Karpas-422 (cell line): ENCODE results near the gene DTD1. TPM values are rescaled to one million over a fixed set of nuclear protein-coding genes. Genes with fewer than 3 reads are reported as not detected.
"Not testable (repeated sequence)": the region's sequence is repeated elsewhere in the genome, so short reads cannot be mapped to it uniquely, and the experiment has no call there.

Experiments used
- DNase-seq: peaks from one replicate; pipeline ENCODE4 v3.0.0-alpha.2; 2015
- H2AFZ ChIP-seq: fragments of 200-600 bp; sonication (generic); 2 replicates; pipeline ENCODE4 v1.6.1; 2014; ENCODE audit warnings: antibody characterized with exemption, low read length, mixed read lengths
- H3K27ac ChIP-seq: fragments of 200-600 bp; sonication (generic); 2 replicates; pipeline ENCODE4 v1.5.1; 2014; ENCODE audit warnings: mild to moderate bottlenecking, low read length, moderate library complexity
- H3K27me3 ChIP-seq: fragments of 200-600 bp; sonication (generic); 2 replicates; pipeline ENCODE4 v1.6.1; 2014; ENCODE audit warnings: low read length, mixed read lengths
- H3K36me3 ChIP-seq: fragments of 200-600 bp; sonication (generic); 2 replicates; pipeline ENCODE4 v1.6.1; 2014; ENCODE audit warnings: low read length, mixed read lengths; ENCODE audit not compliant: insufficient read depth
- H3K4me1 ChIP-seq: fragments of 200-600 bp; sonication (generic); 2 replicates; pipeline ENCODE4 v1.6.1; 2014; ENCODE audit warnings: mild to moderate bottlenecking, low read length, mixed read lengths
- H3K4me2 ChIP-seq: fragments of 200-600 bp; sonication (generic); 2 replicates; pipeline ENCODE4 v1.6.1; 2014; ENCODE audit warnings: low read length, low read depth, mild to moderate bottlenecking; ENCODE audit not compliant: poor library complexity, severe bottlenecking
- H3K4me3 ChIP-seq: fragments of 200-600 bp; sonication (generic); 2 replicates; pipeline ENCODE4 v1.5.1; 2014; ENCODE audit warnings: mild to moderate bottlenecking, antibody characterized with exemption, low read length, mixed read lengths
- H3K79me2 ChIP-seq: fragments of 200-600 bp; sonication (generic); 2 replicates; pipeline ENCODE4 v1.6.1; 2014; ENCODE audit warnings: mild to moderate bottlenecking, low read length, mixed read lengths
- H3K9ac ChIP-seq: fragments of 200-600 bp; sonication (generic); 2 replicates; pipeline ENCODE4 v1.6.0; 2014; ENCODE audit warnings: low read length
- H3K9me2 ChIP-seq: fragments of 200-600 bp; sonication (generic), shearing (Covaris generic); replicated peaks from 2 replicates; pipeline ENCODE4 v1.6.0; 2014; ENCODE audit warnings: mild to moderate bottlenecking, low read length, moderate library complexity; ENCODE audit not compliant: insufficient read depth
- H3K9me3 ChIP-seq: fragments of 300-700, 200-600 bp; sonication (generic); 2 replicates; pipeline ENCODE4 v1.6.1; 2014; ENCODE audit warnings: low read length, mixed read lengths
- H4K20me1 ChIP-seq: fragments of 200-600 bp; sonication (generic); 2 replicates; pipeline ENCODE4 v1.6.1; 2014; ENCODE audit warnings: mild to moderate bottlenecking, antibody characterized with exemption, low read length, low read depth; ENCODE audit not compliant: insufficient read depth
- total RNA-seq: library from RNA; depleted of rRNA; stranded (reverse); fragments of >200 nt; shearing (Covaris generic); gene quantifications from 2 replicates; pipeline ENCODE4 v1.2.3, GENCODE V29; 2014; ENCODE audit warnings: low replicate concordance

Gene DTD1
- total RNA-seq, 1 experiment from 2014 or later = 84.9 TPM

DNA sequence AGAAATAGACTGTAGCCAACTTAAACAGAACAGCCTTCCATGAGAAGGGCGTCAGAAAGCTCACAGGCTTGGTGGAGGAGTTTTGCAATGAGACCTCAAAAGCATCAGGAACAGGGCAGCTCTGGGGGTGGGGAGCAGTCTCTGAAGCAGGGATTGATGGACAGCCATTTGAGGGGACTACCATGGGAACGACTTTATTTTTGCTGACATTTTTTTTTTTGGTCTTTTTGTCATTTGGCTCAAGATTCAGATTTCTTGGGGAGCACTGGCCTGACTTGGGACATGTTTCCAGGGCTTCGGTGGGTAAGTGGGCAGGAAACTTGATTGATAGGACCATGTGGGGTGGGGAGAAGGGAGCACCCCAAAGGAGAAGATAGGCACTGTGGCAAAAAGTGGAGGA, 193.7 kb downstream of the DTD1 start:
- no peaks in the 10 kb centered on the region for H3K4me1 ChIP-seq
- H3K27me3 ChIP-seq = no peaks in the 10 kb centered on the region
- H3K4me2 ChIP-seq = no peak overlapping the region
- no peak overlapping the region for H3K27ac ChIP-seq
- H3K4me3 ChIP-seq = no peak overlapping the region
- no peaks in the 10 kb centered on the region for H4K20me1 ChIP-seq
- H3K9me3 ChIP-seq = no peaks in the 10 kb centered on the region
- H3K36me3 ChIP-seq = no peaks in the 10 kb centered on the region
- no peak for DNase-seq
- H3K79me2 ChIP-seq = no peaks in the 10 kb centered on the region
- no peaks in the 10 kb centered on the region for H3K9me2 ChIP-seq
- no peak overlapping the region for H2AFZ ChIP-seq
- H3K9ac ChIP-seq = no peak overlapping the region

DNA sequence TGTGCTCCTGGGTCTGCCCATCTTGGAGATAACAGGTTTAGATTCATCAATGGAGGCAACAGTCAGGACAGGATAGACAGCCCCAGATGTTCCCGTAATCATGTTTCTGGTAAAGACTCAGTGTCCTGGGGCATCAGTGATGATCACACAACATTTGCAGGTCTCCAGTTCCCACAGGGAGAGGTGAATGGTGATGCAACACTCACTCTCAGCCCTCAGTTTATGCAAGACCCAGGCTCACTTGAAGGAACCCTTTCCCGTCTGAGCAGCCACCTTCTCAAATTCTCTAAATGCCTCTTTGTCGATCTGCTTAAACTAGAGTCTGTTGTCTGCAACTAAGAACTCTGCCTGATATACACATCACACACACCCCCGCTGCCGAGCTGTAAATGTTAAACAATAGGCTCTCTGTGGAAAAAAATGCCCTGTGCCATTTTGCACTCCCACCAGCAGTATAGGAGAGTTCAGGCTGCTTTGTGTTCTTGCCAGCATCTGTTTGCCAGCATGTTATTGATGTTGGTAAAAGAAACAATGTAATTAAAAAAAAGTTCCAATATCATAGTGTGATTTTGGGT, 195.6 kb downstream of the DTD1 start:
- Histone ChIP-seq H3K79me2 (no peaks in the 10 kb centered on the region), H3K4me3 (no peak overlapping the region), H4K20me1 (no peaks in the 10 kb centered on the region), H2AFZ (no peak overlapping the region), H3K4me1 (no peaks in the 10 kb centered on the region), H3K27ac (no peak overlapping the region), H3K36me3 (no peaks in the 10 kb centered on the region), H3K4me2 (no peak overlapping the region), H3K9ac (no peak overlapping the region), H3K9me2 (no peaks in the 10 kb centered on the region), H3K9me3 (no peaks in the 10 kb centered on the region), H3K27me3 (no peaks in the 10 kb centered on the region)
- no peak for DNase-seq

- not testable (repeated sequence) for H3K9me2 ChIP-seq, H3K9ac ChIP-seq, H3K9me3 ChIP-seq, H3K4me1 ChIP-seq, H3K27ac ChIP-seq, H3K4me3 ChIP-seq, H3K27me3 ChIP-seq, H3K4me2 ChIP-seq, DNase-seq, H3K36me3 ChIP-seq, H3K79me2 ChIP-seq, H2AFZ ChIP-seq, H4K20me1 ChIP-seq
Observed at GRCh38 chr20:18787046-18787445, 199.2 kb downstream of the DTD1 start.

GRCh38 chr20:18788021-18788420, 200.2 kb downstream of the DTD1 start:
- Histone ChIP-seq H3K79me2 (no peaks in the 10 kb centered on the region), H3K4me1 (no peaks in the 10 kb centered on the region; the same call in none of the 2 replicates), H2AFZ (no peak overlapping the region), H3K27ac (no peak overlapping the region), H3K27me3 (no peaks in the 10 kb centered on the region), H3K4me3 (no peak overlapping the region), H3K9ac (no peak overlapping the region), H3K36me3 (no peaks in the 10 kb centered on the region), H3K4me2 (no peak overlapping the region), H4K20me1 (no peaks in the 10 kb centered on the region), H3K9me3 (no peaks in the 10 kb centered on the region), H3K9me2 (no peaks in the 10 kb centered on the region)
- DNase-seq = no peak

GRCh38 chr20:18790787-18791186, 202.9 kb downstream of the DTD1 start:
- Histone ChIP-seq H2AFZ (no peak overlapping the region), H3K27ac (no peak overlapping the region), H3K4me1 (peaks cover 16% of the 10 kb centered on the region), H4K20me1 (no peaks in the 10 kb centered on the region), H3K4me2 (no peak overlapping the region), H3K27me3 (no peaks in the 10 kb centered on the region), H3K36me3 (no peaks in the 10 kb centered on the region), H3K4me3 (no peak overlapping the region), H3K9me2 (no peaks in the 10 kb centered on the region), H3K9me3 (no peaks in the 10 kb centered on the region), H3K9ac (no peak overlapping the region), H3K79me2 (no peaks in the 10 kb centered on the region)
- no peak for DNase-seq

GRCh38 chr20:18793625-18794427, 206.0 kb downstream of the DTD1 start:
- peak; percentile 97 for DNase-seq
- peak overlapping the region; percentile 95 for H3K4me3 ChIP-seq
- peak overlapping the region; percentile 87 for H3K9ac ChIP-seq
- H3K4me1 ChIP-seq = peaks cover 16% of the 10 kb centered on the region
- no peaks in the 10 kb centered on the region for H3K9me3 ChIP-seq
- H2AFZ ChIP-seq = peak overlapping the region; percentile 96
- H3K9me2 ChIP-seq = no peaks in the 10 kb centered on the region
- H3K36me3 ChIP-seq = no peaks in the 10 kb centered on the region
- H4K20me1 ChIP-seq = no peaks in the 10 kb centered on the region
- H3K27ac ChIP-seq = no peak overlapping the region
- H3K27me3 ChIP-seq = no peaks in the 10 kb centered on the region
- peak overlapping the region; percentile 98 for H3K4me2 ChIP-seq
- no peaks in the 10 kb centered on the region for H3K79me2 ChIP-seq

GRCh38 chr20:18794428-18794787, 206.6 kb downstream of the DTD1 start:
- H3K27me3 ChIP-seq = no peaks in the 10 kb centered on the region
- H3K9ac ChIP-seq = peak overlapping the region; percentile 87
- H2AFZ ChIP-seq = peak overlapping the region; percentile 96
- no peaks in the 10 kb centered on the region for H4K20me1 ChIP-seq
- no peak for DNase-seq
- H3K36me3 ChIP-seq = no peaks in the 10 kb centered on the region
- H3K9me2 ChIP-seq = no peaks in the 10 kb centered on the region
- H3K79me2 ChIP-seq = no peaks in the 10 kb centered on the region
- H3K27ac ChIP-seq = no peak overlapping the region
- peaks cover 16% of the 10 kb centered on the region for H3K4me1 ChIP-seq
- peak overlapping the region; percentile 95 for H3K4me3 ChIP-seq
- H3K9me3 ChIP-seq = no peaks in the 10 kb centered on the region
- peak overlapping the region; percentile 98 for H3K4me2 ChIP-seq

DNA sequence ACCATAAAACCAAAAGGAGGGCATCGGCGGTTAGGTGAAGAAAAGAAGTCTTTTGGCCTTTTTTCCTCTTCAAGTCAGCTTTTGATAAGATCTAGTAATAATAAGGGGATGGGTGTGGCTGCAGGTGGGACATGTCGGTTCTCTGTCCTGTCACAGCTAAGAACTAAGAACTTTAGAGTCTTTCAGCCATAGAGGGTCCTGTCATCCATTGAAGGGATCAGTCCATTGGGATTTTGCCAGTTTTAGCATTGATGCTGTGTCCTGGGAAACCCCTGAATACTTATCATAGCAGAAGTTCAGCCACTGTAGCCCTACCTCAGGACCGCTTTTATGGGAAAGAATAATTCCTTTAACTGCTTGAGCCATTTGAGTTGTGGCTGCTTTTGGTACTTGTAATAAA, 207.5 kb downstream of the DTD1 start:
- Histone ChIP-seq H3K4me2 (no peak overlapping the region), H3K4me1 (peaks cover 16% of the 10 kb centered on the region), H2AFZ (no peak overlapping the region), H3K36me3 (no peaks in the 10 kb centered on the region), H3K9me2 (no peaks in the 10 kb centered on the region), H3K9me3 (no peaks in the 10 kb centered on the region), H3K4me3 (no peak overlapping the region), H3K9ac (no peak overlapping the region), H4K20me1 (no peaks in the 10 kb centered on the region), H3K27me3 (no peaks in the 10 kb centered on the region), H3K27ac (no peak overlapping the region), H3K79me2 (no peaks in the 10 kb centered on the region)
- DNase-seq = no peak
